Activated CD4-positive, alpha-beta T cell treated with anti-CD3 and anti-CD28 coated beads, Interleukin-2, amount 10 ng/mL, durations not matched to agents 7 days and 5 days (primary cell): ENCODE data around the gene DCN. TPM values are rescaled to one million over a fixed set of nuclear protein-coding genes. Genes with fewer than 3 reads are reported as not detected.

Source experiments
- CTCF ChIA-PET: fragments of 350-600 bp; sonication (Branson Sonifier 250); formaldehyde crosslinking; loops from one replicate; lab custom pipeline; 2021; ENCODE audit warnings: antibody characterized with exemption; lab: Charles Lee
- POLR2A ChIA-PET: fragments of 350-600 bp; sonication (Branson Sonifier 250); formaldehyde crosslinking; loops from one replicate; lab custom pipeline; 2021; ENCODE audit warnings: antibody characterized with exemption; lab: Charles Lee
- DNase-seq: peaks from one replicate; pipeline ENCODE4 v3.0.0-alpha.2; 2020
- H3K27ac Mint-ChIP-seq: one replicate; pipeline ENCODE4 v1.8.0; 2021; ENCODE audit warnings: mild to moderate bottlenecking, moderate library complexity, mixed read lengths
- H3K27me3 Mint-ChIP-seq: one replicate; pipeline ENCODE4 v1.8.0; 2021; ENCODE audit warnings: mixed read lengths
- H3K36me3 Mint-ChIP-seq: one replicate; pipeline ENCODE4 v1.8.0; 2021; ENCODE audit warnings: low read depth, mixed read lengths
- H3K4me1 Mint-ChIP-seq: one replicate; pipeline ENCODE4 v1.8.0; 2021; ENCODE audit warnings: mixed read lengths
- H3K4me3 Mint-ChIP-seq: one replicate; pipeline ENCODE4 v1.8.0; 2021; ENCODE audit warnings: mild to moderate bottlenecking, moderate library complexity, mixed read lengths
- H3K9me3 Mint-ChIP-seq: one replicate; pipeline ENCODE4 v1.8.0; 2021; ENCODE audit warnings: mixed read lengths
- total RNA-seq, 2 experiments: library from RNA; stranded (reverse); gene quantifications; one replicate each; pipeline ENCODE4 v1.2.3, GENCODE V29; 2021

DCN gene
- total RNA-seq, 2 experiments from 2014 or later, result not detected

DNA sequence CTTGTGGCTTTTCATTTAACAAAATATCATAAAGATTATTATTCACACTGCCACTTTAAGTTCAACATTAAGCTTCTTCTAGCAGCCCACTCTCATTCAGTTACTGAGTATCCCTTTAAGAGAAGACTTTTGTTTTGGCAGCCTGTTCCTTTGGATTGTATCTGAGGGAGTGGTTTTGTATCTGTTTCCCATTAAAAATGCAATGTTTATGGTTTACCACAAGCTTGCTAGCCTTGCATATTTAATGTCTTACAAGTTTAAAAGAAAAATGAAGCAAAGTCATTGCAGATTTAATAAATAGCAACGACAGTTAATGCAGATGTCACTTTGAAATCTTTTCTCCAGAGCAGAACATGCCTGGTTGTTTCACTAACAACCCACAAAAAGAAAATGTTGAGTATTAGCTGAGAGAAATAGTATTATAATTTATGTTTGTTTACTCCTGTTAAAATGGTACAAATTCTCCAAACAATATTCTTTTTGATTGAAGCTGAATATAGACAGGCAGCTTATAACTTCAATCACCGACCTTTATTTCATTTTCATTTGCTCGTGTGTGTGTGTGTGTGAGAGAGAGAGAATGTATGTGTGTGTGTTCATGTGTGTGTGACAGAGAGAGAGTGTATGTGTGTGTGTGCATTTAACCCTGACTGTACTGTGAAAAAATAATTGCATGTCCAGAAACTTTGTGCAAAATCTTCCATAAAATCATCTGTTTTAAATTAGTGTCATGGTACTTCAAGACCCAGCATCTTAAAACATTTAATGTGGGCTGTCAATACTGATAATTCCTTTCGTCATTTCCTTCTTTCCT, 1.8 kb downstream of the DCN start:
- CTCF ChIA-PET, result no interaction called here
- no peak for DNase-seq
- no peaks in the 10 kb centered on the region for H3K36me3 Mint-ChIP-seq
- no peak overlapping the region for H3K4me3 Mint-ChIP-seq
- no peaks in the 10 kb centered on the region for H3K4me1 Mint-ChIP-seq
- no peaks in the 10 kb centered on the region for H3K9me3 Mint-ChIP-seq
- no peak overlapping the region for H3K27ac Mint-ChIP-seq
- no peaks in the 10 kb centered on the region for H3K27me3 Mint-ChIP-seq
- POLR2A ChIA-PET, result no interaction called here

DNA sequence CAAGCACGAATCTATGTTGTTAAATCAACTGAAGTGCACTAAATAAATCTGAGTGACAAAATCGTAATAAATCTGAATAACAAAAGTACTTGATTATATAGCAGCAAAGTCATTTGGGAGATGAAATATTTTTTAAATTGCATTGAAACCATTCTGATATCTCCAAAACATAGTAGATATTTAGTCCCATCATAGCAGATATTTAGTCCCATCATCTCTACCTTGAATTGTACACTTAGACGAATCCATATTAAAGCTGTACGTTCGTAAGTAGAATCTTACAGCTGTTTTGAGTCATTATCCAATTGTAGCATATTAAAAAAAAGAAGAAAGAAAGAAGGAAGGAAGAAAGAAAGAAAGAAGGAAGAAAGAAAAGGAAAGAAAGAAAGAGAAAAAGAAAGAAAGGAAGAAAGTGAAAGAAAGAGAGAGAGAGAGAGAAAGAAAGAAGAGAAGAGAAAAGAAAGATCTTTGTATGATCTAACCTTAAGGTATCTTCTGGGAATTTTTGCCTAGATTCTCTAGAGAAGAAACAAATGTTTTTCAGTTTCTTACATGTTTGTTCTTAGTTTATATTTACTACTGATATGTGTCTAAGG, 2.6 kb downstream of the DCN start:
- Mint-ChIP-seq H3K36me3 (no peaks in the 10 kb centered on the region), H3K4me3 (no peak overlapping the region), H3K27me3 (no peaks in the 10 kb centered on the region), H3K9me3 (no peaks in the 10 kb centered on the region), H3K4me1 (no peaks in the 10 kb centered on the region), H3K27ac (no peak overlapping the region)
- CTCF ChIA-PET, result no interaction called here
- DNase-seq, result no peak
- POLR2A ChIA-PET, result no interaction called here

- CTCF ChIA-PET, result no interaction called here
- no peaks in the 10 kb centered on the region for H3K36me3 Mint-ChIP-seq
- POLR2A ChIA-PET, result no interaction called here
- H3K4me1 Mint-ChIP-seq, result no peaks in the 10 kb centered on the region
- H3K9me3 Mint-ChIP-seq, result no peaks in the 10 kb centered on the region
- H3K27ac Mint-ChIP-seq, result no peak overlapping the region
- no peak for DNase-seq
- no peaks in the 10 kb centered on the region for H3K27me3 Mint-ChIP-seq
- H3K4me3 Mint-ChIP-seq, result no peak overlapping the region
Observed at GRCh38 chr12:91179315-91179714, 3.3 kb downstream of the DCN start.

DNA sequence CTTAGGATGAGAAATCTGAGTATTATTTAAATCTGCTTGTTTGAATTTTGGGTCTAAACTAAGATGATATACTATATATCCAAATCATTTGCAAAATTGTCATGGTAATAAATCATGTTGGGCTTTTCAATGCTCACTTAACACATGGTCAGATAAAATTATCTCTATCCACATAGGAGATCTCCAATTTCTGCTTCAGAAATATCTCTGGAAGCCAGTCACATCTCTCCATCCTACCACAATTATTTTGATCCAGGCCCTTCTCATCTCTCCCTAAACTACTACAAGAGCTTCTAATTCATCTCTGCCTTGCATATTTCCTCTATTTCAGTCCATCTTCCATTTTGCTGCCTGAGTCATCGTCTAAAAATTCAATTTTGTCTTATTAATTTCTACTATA, 3.8 kb downstream of the DCN start:
- no peak for DNase-seq
- no peaks in the 10 kb centered on the region for H3K9me3 Mint-ChIP-seq
- no peaks in the 10 kb centered on the region for H3K4me1 Mint-ChIP-seq
- H3K36me3 Mint-ChIP-seq, result no peaks in the 10 kb centered on the region
- no peaks in the 10 kb centered on the region for H3K27me3 Mint-ChIP-seq
- POLR2A ChIA-PET, result no interaction called here
- no peak overlapping the region for H3K4me3 Mint-ChIP-seq
- CTCF ChIA-PET, result no interaction called here
- no peak overlapping the region for H3K27ac Mint-ChIP-seq

GRCh38 chr12:91178139-91178561, 4.5 kb downstream of the DCN start:
- H3K27me3 Mint-ChIP-seq, result peaks cover 3% of the 10 kb centered on the region
- no peak for DNase-seq
- H3K4me1 Mint-ChIP-seq, result no peaks in the 10 kb centered on the region
- no peak overlapping the region for H3K27ac Mint-ChIP-seq
- H3K36me3 Mint-ChIP-seq, result no peaks in the 10 kb centered on the region
- ChIA-PET CTCF (no interaction called here), POLR2A (no interaction called here)
- H3K4me3 Mint-ChIP-seq, result no peak overlapping the region
- H3K9me3 Mint-ChIP-seq, result no peaks in the 10 kb centered on the region

- POLR2A ChIA-PET, result no interaction called here
- Mint-ChIP-seq H3K27me3 (peaks cover 3% of the 10 kb centered on the region), H3K9me3 (no peaks in the 10 kb centered on the region), H3K36me3 (no peaks in the 10 kb centered on the region), H3K27ac (no peak overlapping the region), H3K4me1 (no peaks in the 10 kb centered on the region), H3K4me3 (no peak overlapping the region)
- CTCF ChIA-PET, result no interaction called here
- no peak for DNase-seq
Observed at GRCh38 chr12:91177381-91177780, 5.2 kb downstream of the DCN start.

GRCh38 chr12:91176915-91177314, 5.7 kb downstream of the DCN start:
- no peaks in the 10 kb centered on the region for H3K9me3 Mint-ChIP-seq
- ChIA-PET POLR2A (no interaction called here), CTCF (no interaction called here)
- no peak overlapping the region for H3K27ac Mint-ChIP-seq
- H3K36me3 Mint-ChIP-seq, result no peaks in the 10 kb centered on the region
- DNase-seq, result no peak
- no peaks in the 10 kb centered on the region for H3K4me1 Mint-ChIP-seq
- no peak overlapping the region for H3K4me3 Mint-ChIP-seq
- peaks cover 3% of the 10 kb centered on the region for H3K27me3 Mint-ChIP-seq

GRCh38 chr12:91176358-91176757, 6.3 kb downstream of the DCN start:
- CTCF ChIA-PET, result no interaction called here
- Mint-ChIP-seq H3K36me3 (no peaks in the 10 kb centered on the region), H3K4me1 (no peaks in the 10 kb centered on the region), H3K9me3 (no peaks in the 10 kb centered on the region), H3K27me3 (peaks cover 3% of the 10 kb centered on the region), H3K4me3 (no peak overlapping the region), H3K27ac (no peak overlapping the region)
- POLR2A ChIA-PET, result no interaction called here
- no peak for DNase-seq

DNA sequence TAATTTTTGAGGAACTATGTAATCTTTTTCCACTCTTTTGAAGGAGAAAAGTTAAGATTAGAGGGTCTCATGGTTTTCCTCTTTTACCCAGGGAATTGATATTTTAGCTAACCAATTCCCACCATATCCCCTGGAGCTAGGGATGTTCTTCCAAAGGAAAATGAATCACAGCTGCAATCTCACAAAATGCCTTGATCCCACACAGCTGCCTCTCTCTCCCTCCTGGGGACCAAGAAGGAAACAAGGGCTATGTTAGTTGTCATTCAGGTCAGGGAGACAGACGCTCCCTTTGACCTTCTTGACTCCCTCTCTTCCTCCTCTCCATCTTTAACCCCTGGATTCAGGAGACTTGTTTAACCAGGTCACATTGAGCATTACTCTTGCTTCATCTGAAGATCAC, 9.5 kb downstream of the DCN start:
- Mint-ChIP-seq H3K27ac (no peak overlapping the region), H3K4me1 (no peaks in the 10 kb centered on the region), H3K36me3 (no peaks in the 10 kb centered on the region), H3K9me3 (no peaks in the 10 kb centered on the region), H3K27me3 (peaks cover 3% of the 10 kb centered on the region), H3K4me3 (no peak overlapping the region)
- no peak for DNase-seq
- ChIA-PET CTCF (no interaction called here), POLR2A (no interaction called here)

DNA sequence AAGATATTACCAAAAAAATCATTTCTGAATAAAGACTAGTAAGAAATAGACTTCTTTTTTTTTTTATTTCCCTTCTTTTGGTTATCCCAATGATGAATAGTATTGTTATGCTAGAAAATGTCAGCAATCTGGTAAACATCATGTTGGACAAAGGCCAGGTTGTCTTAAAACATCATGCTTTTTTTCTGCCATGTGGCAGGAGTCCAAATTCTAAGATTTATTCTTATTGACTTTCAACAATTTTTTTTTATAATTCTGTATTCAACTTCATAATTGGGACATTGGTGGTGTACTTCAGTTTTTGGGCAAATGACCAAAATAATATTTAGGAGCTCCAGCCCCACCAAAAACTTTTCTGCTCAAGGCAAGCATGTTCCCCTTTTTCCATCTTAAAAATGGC, 10.5 kb downstream of the DCN start:
- ChIA-PET CTCF (no interaction called here), POLR2A (no interaction called here)
- H3K4me3 Mint-ChIP-seq, result no peak overlapping the region
- H3K4me1 Mint-ChIP-seq, result no peaks in the 10 kb centered on the region
- peaks cover 3% of the 10 kb centered on the region for H3K27me3 Mint-ChIP-seq
- no peaks in the 10 kb centered on the region for H3K36me3 Mint-ChIP-seq
- H3K27ac Mint-ChIP-seq, result no peak overlapping the region
- no peak for DNase-seq
- H3K9me3 Mint-ChIP-seq, result no peaks in the 10 kb centered on the region

- ChIA-PET CTCF (no interaction called here), POLR2A (no interaction called here)
- Mint-ChIP-seq H3K36me3 (no peaks in the 10 kb centered on the region), H3K27me3 (peaks cover 3% of the 10 kb centered on the region), H3K4me1 (no peaks in the 10 kb centered on the region), H3K9me3 (no peaks in the 10 kb centered on the region), H3K27ac (no peak overlapping the region), H3K4me3 (no peak overlapping the region)
- no peak for DNase-seq
Observed at GRCh38 chr12:91171476-91171875, 11.1 kb downstream of the DCN start.

GRCh38 chr12:91163116-91163515, 19.5 kb downstream of the DCN start:
- no peak for DNase-seq
- CTCF ChIA-PET, result no interaction called here
- H3K27me3 Mint-ChIP-seq, result no peaks in the 10 kb centered on the region
- no peak overlapping the region for H3K27ac Mint-ChIP-seq
- no peaks in the 10 kb centered on the region for H3K4me1 Mint-ChIP-seq
- H3K9me3 Mint-ChIP-seq, result no peaks in the 10 kb centered on the region
- POLR2A ChIA-PET, result no interaction called here
- H3K4me3 Mint-ChIP-seq, result no peak overlapping the region
- no peaks in the 10 kb centered on the region for H3K36me3 Mint-ChIP-seq

GRCh38 chr12:91161009-91161408, 21.6 kb downstream of the DCN start:
- CTCF ChIA-PET, result interaction anchor here (1.2 kb wide), 1 partner anchor 9 kb away, joined by 3 read pairs; no protein-coding TSS in a partner anchor
- Mint-ChIP-seq H3K27me3 (no peaks in the 10 kb centered on the region), H3K9me3 (no peaks in the 10 kb centered on the region), H3K4me3 (no peak overlapping the region), H3K27ac (no peak overlapping the region), H3K4me1 (no peaks in the 10 kb centered on the region), H3K36me3 (no peaks in the 10 kb centered on the region)
- DNase-seq, result no peak
- POLR2A ChIA-PET, result no interaction called here

DNA sequence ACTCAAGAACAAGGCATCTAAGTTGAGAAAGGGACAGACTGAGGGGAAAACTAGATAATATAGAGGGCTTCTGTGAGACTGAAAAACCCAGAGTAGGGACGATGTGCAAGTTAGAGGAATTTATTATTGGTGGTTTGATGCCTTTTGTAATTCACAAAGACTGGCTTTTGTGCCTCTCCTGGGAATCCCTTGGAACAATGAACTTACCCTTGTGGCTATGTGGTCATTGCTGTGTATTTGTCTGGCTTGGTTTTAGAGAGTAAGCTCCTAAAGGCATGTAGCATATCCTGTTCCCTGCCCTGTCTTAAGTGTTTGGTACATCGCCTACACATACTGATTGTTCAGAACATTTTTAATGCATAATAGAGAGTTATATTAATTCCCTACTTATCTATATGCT, 26.6 kb downstream of the DCN start:
- Mint-ChIP-seq H3K9me3 (no peaks in the 10 kb centered on the region), H3K27ac (no peak overlapping the region), H3K4me1 (no peaks in the 10 kb centered on the region), H3K27me3 (no peaks in the 10 kb centered on the region), H3K4me3 (no peak overlapping the region), H3K36me3 (no peaks in the 10 kb centered on the region)
- ChIA-PET CTCF (no interaction called here), POLR2A (no interaction called here)
- no peak for DNase-seq
